GM21447 (cell line): ENCODE results near the gene ATXN2.

Experiments used
- ATAC-seq: cut with Tn5 transposase; IDR thresholded peaks from one replicate; pipeline ENCODE4 v1.9.1; 2021; ENCODE audit not compliant: unreplicated experiment

The ATXN2 gene

GRCh38 chr12:111453071-111453989, 145.8 kb downstream of the ATXN2 start:
- no peak for ATAC-seq

- ATAC-seq = no peak
Observed at GRCh38 chr12:111451649-111452129, 147.4 kb downstream of the ATXN2 start.

GRCh38 chr12:111451232-111451631, 147.9 kb downstream of the ATXN2 start:
- ATAC-seq = no peak

DNA sequence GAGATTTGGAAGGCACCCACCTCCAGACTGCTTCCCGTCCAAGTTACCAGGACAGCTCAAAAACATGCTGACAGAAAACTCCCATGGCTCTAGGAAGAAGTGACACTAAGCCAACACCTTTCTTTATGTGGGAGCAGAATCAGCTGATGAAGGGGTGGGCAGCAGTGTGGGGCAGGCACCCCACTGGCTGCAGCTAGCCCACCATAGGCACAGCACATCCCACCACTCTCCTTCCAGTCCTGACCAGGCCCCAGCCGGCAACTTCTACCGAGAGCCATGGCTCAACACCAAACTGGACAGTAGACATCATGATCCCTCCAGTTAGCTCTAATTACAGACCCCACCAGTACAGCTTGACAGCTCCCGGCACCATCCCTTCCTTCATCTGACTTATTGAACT, 148.4 kb downstream of the ATXN2 start:
- ATAC-seq = no peak

DNA sequence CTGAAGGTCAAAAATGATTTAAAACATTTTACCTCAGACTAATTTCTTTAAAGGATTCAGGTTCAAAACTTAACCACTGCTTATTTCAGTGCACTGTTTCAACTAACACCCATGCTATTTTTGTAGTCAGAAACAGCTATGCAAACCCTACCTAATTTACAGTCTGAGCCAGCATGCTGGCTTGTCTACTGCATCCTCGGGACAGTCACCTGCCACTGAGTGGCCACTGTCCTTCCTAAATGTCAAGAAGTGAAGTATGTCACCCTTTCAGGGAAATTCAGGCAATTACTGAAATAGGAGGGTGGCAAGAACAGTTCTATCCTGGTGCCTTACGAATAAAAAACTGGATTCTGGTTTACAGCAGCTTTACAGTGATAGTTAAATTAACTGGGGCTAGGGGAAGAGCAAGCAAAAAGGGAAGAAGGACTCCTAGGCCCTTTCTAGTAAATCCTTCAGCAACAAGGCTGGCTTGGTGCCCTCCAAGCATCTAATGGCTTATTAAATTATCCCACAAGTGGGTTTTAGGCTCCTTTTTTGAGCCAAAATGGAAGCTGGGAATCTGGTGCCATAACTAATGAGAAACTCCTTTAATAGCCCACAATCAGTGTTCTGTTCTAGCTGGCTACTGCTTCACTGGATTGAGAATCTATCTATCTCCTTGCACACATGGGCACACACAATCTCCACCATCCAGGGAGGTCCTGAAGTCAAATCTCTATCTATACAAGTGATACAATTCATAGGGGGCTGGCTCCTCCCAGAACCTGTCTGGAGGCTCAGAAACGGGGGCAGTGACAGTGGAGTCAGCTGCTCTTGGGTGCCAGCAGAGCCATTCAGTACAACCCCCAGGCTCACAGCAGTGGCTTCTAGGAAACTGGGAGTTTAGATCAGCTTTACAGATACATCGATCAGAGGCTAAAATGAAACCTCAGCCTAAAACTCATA, 150.0 kb downstream of the ATXN2 start:
- no peak for ATAC-seq

DNA sequence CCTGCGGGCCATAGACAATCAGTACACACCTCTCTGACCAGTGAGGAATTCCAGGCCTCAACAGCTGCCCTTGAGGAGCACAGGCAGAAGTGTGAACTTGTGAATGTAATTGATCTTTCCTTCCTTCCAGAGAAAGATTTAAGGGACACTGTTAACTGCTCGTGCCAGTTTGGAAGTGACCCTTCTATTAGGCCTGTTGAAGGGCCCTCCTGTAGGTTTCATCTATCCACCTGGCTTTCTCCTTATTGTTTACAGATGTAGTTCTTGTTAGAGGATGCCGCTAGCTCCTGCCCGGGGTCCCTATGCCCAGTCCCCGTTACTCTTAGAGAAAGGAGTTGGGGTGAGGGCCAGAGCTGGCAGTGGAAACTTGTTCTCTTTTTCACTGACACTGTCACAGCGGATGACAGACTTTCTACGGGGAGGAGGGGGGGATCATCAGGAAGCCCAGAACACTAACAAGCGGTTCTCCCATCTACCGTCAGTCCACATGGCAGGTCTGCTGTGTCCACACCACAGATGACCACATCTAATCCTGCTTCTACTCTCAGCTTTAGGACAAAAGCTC, 150.8 kb downstream of the ATXN2 start:
- ATAC-seq = no peak

- ATAC-seq = no peak
Observed at GRCh38 chr12:111447571-111448265, 151.4 kb downstream of the ATXN2 start.

GRCh38 chr12:111446631-111447570, 152.2 kb downstream of the ATXN2 start:
- no peak for ATAC-seq

- no peak for ATAC-seq
Observed at GRCh38 chr12:111445726-111446581, 153.2 kb downstream of the ATXN2 start.

GRCh38 chr12:111444925-111445725, 154.0 kb downstream of the ATXN2 start:
- peak; percentile 80 for ATAC-seq

DNA sequence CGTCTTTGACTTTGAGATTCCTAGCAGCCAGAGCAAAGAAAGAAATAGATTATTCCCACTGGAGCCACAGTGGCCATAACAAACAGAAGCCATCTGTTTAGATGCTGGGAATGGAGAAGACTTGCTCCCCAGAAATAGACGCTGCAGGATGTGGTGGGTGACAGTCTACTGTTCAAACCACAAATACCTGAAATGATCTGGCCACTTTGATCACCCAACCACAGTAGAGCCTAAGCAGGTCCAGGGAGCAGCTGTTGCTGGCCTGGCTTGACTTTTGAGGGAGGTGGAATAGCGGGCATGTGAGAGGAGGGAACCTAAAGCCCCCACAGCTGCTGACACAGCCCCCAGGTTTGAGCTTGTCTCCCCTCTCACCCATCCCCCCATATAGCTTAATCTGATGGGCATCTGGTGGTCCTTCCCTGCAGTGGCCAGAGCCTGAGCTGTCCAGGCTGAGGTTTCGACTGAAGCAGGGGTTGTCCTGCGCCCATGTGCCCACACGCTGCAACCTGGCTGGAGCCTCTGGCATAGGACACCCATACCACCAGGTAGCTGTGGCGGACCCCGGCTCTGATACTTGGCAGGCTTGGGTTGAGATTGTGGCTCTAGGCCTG, 154.7 kb downstream of the ATXN2 start:
- peak; percentile 53 for ATAC-seq

GRCh38 chr12:111443586-111443985, 155.5 kb downstream of the ATXN2 start:
- no peak for ATAC-seq

DNA sequence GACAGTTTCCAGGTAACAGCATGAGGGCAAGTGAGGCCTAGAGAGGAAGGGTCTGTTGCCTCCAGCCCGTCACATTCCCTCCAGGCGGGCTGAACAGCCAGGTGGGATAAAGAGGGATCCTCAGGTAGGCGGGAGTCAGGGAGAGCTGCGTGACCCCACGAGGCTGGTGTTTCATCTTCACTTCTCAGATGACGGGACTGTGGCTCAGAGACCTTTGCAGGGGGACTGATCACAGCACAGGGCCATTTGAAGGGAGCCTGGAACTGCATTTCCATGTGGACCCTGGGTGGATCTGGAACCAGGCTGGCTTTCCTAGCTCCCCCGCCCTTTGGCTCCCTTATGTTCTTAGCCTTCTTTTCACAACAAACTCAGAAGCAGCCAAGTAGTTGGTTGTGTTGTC, 156.0 kb downstream of the ATXN2 start:
- ATAC-seq = no peak

- no peak for ATAC-seq
Observed at GRCh38 chr12:111442301-111443045, 156.6 kb downstream of the ATXN2 start.

DNA sequence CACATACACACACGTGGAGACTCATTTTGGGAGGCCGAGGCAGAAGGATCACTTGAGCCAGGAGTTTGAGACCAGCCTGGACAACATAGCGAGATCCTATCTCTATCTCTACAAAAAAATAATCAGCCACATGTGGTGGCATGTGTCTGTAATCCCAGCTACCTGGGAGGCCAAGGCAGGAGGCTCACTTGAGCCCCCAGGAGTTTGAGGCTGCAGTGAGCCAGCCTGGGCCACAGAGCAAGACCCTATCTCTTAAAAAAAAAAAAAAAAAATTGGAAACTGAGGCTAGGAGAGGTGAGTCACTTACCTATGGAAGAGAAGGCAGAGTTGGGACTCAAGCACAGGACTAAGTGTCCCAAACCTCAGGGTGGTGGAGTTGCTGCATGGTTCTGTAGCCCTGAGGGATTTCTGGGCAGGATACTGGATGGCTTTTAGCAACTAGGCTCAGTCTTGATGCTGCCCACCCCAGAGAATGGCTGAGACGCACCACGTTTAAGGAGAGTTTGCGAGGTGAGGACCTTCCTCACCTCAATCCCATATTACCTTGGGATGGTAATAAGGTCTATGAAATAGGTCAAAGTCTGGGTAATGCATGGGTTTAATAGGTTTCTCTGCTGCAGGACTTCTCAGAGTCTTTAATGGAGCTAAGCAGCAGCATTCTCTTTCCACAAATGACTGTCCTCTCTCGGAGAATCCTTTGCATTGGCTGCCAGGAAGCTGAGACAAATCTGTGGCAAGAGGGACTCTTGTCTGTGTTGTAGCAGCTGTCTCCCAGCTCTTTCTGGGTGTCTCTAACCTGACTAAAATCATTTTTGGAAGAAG, 157.8 kb downstream of the ATXN2 start:
- ATAC-seq = no peak

DNA sequence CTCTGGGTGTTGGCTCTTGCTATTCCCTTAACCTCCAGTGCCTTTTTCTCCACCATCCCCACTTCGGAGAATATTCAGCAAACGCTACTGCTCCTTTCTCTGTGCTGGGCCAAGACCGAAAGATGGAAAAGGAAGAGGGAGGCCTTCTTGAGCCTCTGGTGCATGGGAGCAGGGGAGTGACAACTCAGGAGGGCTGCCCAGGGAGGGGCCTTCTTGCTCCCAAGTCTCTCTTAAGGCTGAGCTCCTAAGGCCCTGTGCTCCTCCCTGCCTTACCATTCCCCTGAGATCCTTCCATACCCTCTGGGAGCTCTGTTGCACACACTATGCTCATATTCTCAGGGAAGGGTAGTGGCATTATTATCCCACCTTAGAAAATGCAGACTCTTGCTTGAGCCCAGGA, 158.5 kb downstream of the ATXN2 start:
- ATAC-seq = no peak
